WTC11 (cell line): ENCODE results near the gene CSN2. TPM values are rescaled to one million over a fixed set of nuclear protein-coding genes. Genes with fewer than 3 reads are reported as not detected.

Source experiments
- ATAC-seq: fragments of 200-7000 bp; cut with Tn5 transposase; 2 replicates; pipeline ENCODE4 v1.10.0; 2021; ENCODE audit warnings: mild to moderate bottlenecking, moderate library complexity
- CTCF ChIA-PET: fragments of 300-600 bp; sonication (Branson Sonifier 250); formaldehyde crosslinking; loops from one replicate; lab custom pipeline; 2021; ENCODE audit warnings: antibody characterized with exemption; lab: Charles Lee
- POLR2A ChIA-PET: fragments of 350-600 bp; sonication (Branson Sonifier 250); formaldehyde crosslinking; loops from one replicate; lab custom pipeline; 2021; ENCODE audit warnings: antibody characterized with exemption; lab: Charles Lee
- DNase-seq: peaks from one replicate; pipeline ENCODE4 v3.0.0; 2021; ENCODE audit warnings: low spot score
- H3K27ac Mint-ChIP-seq: 2 replicates; pipeline ENCODE4 v1.8.0; 2021; ENCODE audit warnings: mixed read lengths
- H3K27me3 Mint-ChIP-seq: 2 replicates; pipeline ENCODE4 v1.8.0; 2021; ENCODE audit warnings: low read depth, mild to moderate bottlenecking, moderate library complexity, mixed read lengths
- H3K36me3 Mint-ChIP-seq: 2 replicates; pipeline ENCODE4 v1.8.0; 2021; ENCODE audit warnings: mixed read lengths
- H3K4me1 Mint-ChIP-seq: 2 replicates; pipeline ENCODE4 v1.8.0; 2022; ENCODE audit warnings: mixed read lengths
- H3K4me3 Mint-ChIP-seq: 2 replicates; pipeline ENCODE4 v1.8.0; 2021; ENCODE audit warnings: mild to moderate bottlenecking, moderate library complexity, mixed read lengths
- H3K9me3 Mint-ChIP-seq: 2 replicates; pipeline ENCODE4 v1.8.0; 2021; ENCODE audit warnings: mixed read lengths
- CREM ChIP-seq: sonication (generic); formaldehyde crosslinking; IDR thresholded peaks from 2 replicates; pipeline ENCODE4 v1.8.1; 2022; ENCODE audit warnings: mild to moderate bottlenecking, missing genetic modification reagents, moderate library complexity
- FOXJ3 ChIP-seq: sonication (generic); formaldehyde crosslinking; IDR thresholded peaks from 2 replicates; pipeline ENCODE4 v1.9.0; 2021; ENCODE audit warnings: missing genetic modification reagents, mild to moderate bottlenecking, borderline replicate concordance
- JAZF1 ChIP-seq: fragments of 250-450 bp; sonication (Bioruptor Pico); IDR thresholded peaks from 2 replicates; pipeline ENCODE4 v1.9.0; 2021; ENCODE audit warnings: moderate library complexity, mild to moderate bottlenecking, inconsistent platforms
- KAT7 ChIP-seq: sonication (generic); formaldehyde crosslinking; IDR thresholded peaks from 2 replicates; pipeline ENCODE4 v1.8.1; 2023; ENCODE audit warnings: missing genetic modification reagents, mild to moderate bottlenecking, borderline replicate concordance
- USF2 ChIP-seq: sonication (generic); formaldehyde crosslinking; IDR thresholded peaks from 2 replicates; pipeline ENCODE4 v1.8.1; 2023; ENCODE audit warnings: mild to moderate bottlenecking, missing genetic modification reagents, moderate library complexity
- ZNF121 ChIP-seq: sonication (generic); formaldehyde crosslinking; IDR thresholded peaks from 2 replicates; pipeline ENCODE4 v1.8.0; 2023; ENCODE audit warnings: missing genetic modification reagents
- ZNF423 ChIP-seq: fragments of 250-450 bp; sonication (Bioruptor Pico); IDR thresholded peaks from 2 replicates; pipeline ENCODE4 v2.1.2; 2022; ENCODE audit warnings: mild to moderate bottlenecking, moderate library complexity
- ZNF425 ChIP-seq: fragments of 250-450 bp; sonication (Bioruptor Pico); conservative IDR thresholded peaks from 2 replicates; pipeline ENCODE4 v1.9.0; 2021; ENCODE audit warnings: mild to moderate bottlenecking
- ZNF532 ChIP-seq: fragments of 250-450 bp; sonication (Bioruptor Pico); IDR thresholded peaks from 2 replicates; pipeline ENCODE4 v1.9.0; 2021; ENCODE audit warnings: mild to moderate bottlenecking, borderline replicate concordance
- ZSCAN18 ChIP-seq: fragments of 250-450 bp; sonication (Bioruptor Pico); IDR thresholded peaks from 2 replicates; pipeline ENCODE4 v2.1.2; 2022; ENCODE audit warnings: mild to moderate bottlenecking, moderate library complexity
- total RNA-seq: library from RNA; stranded (reverse); gene quantifications from 3 replicates; pipeline ENCODE4 v1.2.3, GENCODE V29; 2021
- TF ChIP-seq, protein P1 (sequence below): sonication (generic); formaldehyde crosslinking; IDR thresholded peaks from 2 replicates; pipeline ENCODE4 v1.8.0; 2023; ENCODE audit warnings: missing genetic modification reagents, mild to moderate bottlenecking, borderline replicate concordance
- TF ChIP-seq, protein P2 (sequence below): fragments of 250-450 bp; sonication (Bioruptor Pico); IDR thresholded peaks from 2 replicates; pipeline ENCODE4 v1.9.0; 2021; ENCODE audit warnings: moderate library complexity, mild to moderate bottlenecking, inconsistent platforms, borderline replicate concordance
- TF ChIP-seq, protein P3 (sequence below): sonication (generic); formaldehyde crosslinking; IDR thresholded peaks from 2 replicates; pipeline ENCODE4 v1.8.1; 2022; ENCODE audit warnings: mild to moderate bottlenecking, missing genetic modification reagents, moderate library complexity, borderline replicate concordance

CSN2 gene
- total RNA-seq, 1 experiment from 2014 or later = not detected

GRCh38 chr4:69920874-69921273 is 44.7 kb downstream of the CSN2 start (continued):
- no peak for TF ChIP-seq ZNF425 (CRISPR knock-in tag)
- no peak for TF ChIP-seq USF2

DNA sequence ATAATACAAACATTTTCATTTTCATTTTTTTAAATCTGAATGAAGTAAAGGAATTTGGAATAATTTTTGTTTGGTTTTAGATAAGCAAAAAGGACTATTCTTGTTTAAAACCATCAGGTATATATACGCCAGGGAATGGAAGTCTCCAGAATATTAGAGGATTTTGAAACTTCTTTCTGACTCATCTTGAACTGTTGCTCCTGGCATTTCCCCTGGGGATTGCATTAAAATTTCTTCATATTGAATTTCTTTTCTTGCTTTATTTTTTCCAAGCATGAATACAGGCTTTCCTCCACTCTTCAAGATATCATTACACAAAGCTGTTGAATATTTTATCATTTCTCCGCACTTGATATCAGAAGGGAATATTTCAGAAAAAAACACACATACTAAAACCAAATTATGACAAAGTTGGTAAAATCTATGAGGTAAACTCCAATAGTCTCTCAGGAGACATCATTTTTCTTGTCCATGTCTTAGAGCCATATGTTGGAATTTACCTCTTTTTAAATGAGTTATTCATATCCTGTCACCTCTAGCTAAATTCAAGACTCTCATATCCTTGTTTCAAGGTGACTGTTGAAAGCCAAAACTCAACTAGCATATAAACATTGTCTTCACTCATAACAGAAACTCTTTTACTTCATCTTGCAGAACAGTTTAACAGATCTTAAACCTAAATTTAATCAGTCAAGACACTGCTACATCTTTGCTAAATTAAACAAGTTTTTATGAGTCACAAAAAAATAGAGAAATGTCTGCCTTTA is 55.3 kb downstream of the CSN2 start:
- 0 out of 2 replicates have a peak, but pooled peaks cover 3% of the 10 kb centered on the region for H3K27me3 Mint-ChIP-seq
- CTCF ChIA-PET = no interaction called here
- ATAC-seq = no peak
- no peak overlapping the region for H3K4me3 Mint-ChIP-seq
- H3K27ac Mint-ChIP-seq = no peak overlapping the region
- POLR2A ChIA-PET = no interaction called here
- H3K9me3 Mint-ChIP-seq = no peaks in the 10 kb centered on the region
- no peaks in the 10 kb centered on the region for H3K4me1 Mint-ChIP-seq
- no peak for DNase-seq
- no peak for TF ChIP-seq ZNF532 (CRISPR knock-in tag)
- no peak for TF ChIP-seq FOXJ3 (CRISPR knock-in tag)
- TF ChIP-seq, protein P1, sequence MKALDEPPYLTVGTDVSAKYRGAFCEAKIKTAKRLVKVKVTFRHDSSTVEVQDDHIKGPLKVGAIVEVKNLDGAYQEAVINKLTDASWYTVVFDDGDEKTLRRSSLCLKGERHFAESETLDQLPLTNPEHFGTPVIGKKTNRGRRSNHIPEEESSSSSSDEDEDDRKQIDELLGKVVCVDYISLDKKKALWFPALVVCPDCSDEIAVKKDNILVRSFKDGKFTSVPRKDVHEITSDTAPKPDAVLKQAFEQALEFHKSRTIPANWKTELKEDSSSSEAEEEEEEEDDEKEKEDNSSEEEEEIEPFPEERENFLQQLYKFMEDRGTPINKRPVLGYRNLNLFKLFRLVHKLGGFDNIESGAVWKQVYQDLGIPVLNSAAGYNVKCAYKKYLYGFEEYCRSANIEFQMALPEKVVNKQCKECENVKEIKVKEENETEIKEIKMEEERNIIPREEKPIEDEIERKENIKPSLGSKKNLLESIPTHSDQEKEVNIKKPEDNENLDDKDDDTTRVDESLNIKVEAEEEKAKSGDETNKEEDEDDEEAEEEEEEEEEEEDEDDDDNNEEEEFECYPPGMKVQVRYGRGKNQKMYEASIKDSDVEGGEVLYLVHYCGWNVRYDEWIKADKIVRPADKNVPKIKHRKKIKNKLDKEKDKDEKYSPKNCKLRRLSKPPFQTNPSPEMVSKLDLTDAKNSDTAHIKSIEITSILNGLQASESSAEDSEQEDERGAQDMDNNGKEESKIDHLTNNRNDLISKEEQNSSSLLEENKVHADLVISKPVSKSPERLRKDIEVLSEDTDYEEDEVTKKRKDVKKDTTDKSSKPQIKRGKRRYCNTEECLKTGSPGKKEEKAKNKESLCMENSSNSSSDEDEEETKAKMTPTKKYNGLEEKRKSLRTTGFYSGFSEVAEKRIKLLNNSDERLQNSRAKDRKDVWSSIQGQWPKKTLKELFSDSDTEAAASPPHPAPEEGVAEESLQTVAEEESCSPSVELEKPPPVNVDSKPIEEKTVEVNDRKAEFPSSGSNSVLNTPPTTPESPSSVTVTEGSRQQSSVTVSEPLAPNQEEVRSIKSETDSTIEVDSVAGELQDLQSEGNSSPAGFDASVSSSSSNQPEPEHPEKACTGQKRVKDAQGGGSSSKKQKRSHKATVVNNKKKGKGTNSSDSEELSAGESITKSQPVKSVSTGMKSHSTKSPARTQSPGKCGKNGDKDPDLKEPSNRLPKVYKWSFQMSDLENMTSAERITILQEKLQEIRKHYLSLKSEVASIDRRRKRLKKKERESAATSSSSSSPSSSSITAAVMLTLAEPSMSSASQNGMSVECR (CRISPR knock-in tag) = no peak
- no peak for TF ChIP-seq ZSCAN18 (CRISPR knock-in tag)
- no peak for TF ChIP-seq ZNF121
- TF ChIP-seq, protein P2, sequence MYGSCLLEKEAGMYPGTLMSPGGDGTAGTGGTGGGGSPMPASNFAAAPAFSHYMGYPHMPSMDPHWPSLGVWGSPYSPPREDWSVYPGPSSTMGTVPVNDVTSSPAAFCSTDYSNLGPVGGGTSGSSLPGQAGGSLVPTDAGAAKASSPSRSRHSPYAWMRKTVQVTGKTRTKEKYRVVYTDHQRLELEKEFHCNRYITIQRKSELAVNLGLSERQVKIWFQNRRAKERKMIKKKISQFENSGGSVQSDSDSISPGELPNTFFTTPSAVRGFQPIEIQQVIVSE (CRISPR knock-in tag) = no peak
- TF ChIP-seq KAT7 (CRISPR knock-in tag) = no peak
- TF ChIP-seq CREM (CRISPR knock-in tag) = no peak
- no peak for TF ChIP-seq JAZF1 (CRISPR knock-in tag)
- TF ChIP-seq ZNF423 = no peak
- TF ChIP-seq, protein P3, sequence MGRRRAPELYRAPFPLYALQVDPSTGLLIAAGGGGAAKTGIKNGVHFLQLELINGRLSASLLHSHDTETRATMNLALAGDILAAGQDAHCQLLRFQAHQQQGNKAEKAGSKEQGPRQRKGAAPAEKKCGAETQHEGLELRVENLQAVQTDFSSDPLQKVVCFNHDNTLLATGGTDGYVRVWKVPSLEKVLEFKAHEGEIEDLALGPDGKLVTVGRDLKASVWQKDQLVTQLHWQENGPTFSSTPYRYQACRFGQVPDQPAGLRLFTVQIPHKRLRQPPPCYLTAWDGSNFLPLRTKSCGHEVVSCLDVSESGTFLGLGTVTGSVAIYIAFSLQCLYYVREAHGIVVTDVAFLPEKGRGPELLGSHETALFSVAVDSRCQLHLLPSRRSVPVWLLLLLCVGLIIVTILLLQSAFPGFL (CRISPR knock-in tag) = no peak
- TF ChIP-seq, all 79 proteins: peak for 0
- H3K36me3 Mint-ChIP-seq = no peaks in the 10 kb centered on the region
